ENCODE results near the gene CRPPA.

The CRPPA gene

DNA sequence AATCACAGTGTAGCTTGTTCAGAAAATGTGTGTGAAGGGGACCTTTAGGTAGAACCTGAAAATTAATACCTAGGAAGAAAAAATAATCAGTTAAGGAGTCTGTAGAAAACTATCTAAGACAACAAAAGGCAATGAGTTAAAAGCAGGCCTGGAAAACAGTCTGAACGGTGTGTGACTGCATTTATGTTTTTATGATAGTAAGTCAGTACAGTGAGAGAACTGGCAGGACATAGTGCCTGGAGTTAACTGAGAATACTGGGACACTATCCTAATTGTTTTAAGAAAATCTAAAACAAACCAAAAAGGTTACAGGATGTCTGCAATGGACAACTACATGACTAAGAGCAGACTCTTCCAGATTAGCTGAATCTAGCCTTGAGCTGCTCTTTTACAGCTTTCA is 17.9 kb downstream of the CRPPA start:
- H2BK12ac ChIP-seq (ENCODE audit: low read length) = no peak overlapping the region
- H3K79me2 ChIP-seq (ENCODE audit: control insufficient read depth, insufficient read depth, low read length, poor library complexity) = no peaks in the 10 kb centered on the region
- H4K12ac ChIP-seq (ENCODE audit: low read depth, low read length) = no peak overlapping the region
- no peak overlapping the region for H3K9ac ChIP-seq (ENCODE audit: low read length)
- no peak overlapping the region for H4K91ac ChIP-seq (ENCODE audit: low read depth, low read length)
- H3K27me3 ChIP-seq (ENCODE audit: insufficient read depth, low read length) = no peaks in the 10 kb centered on the region
- H3K27ac ChIP-seq (ENCODE audit: low read depth, low read length) = no peak overlapping the region
- H3K23ac ChIP-seq (ENCODE audit: low read length) = no peak overlapping the region
- H3K18ac ChIP-seq (ENCODE audit: low read length) = no peak overlapping the region
- no peak for DNase-seq
- no peaks in the 10 kb centered on the region for H3K4me1 ChIP-seq (ENCODE audit: control insufficient read depth in 1 of 2, insufficient read depth in 2 of 2, low read length in 2 of 2)
- H3K4me3 ChIP-seq (ENCODE audit: low read depth, low read length) = no peak overlapping the region
- H2BK5ac ChIP-seq (ENCODE audit: low read depth, low read length, poor library complexity) = no peak overlapping the region
- no peak overlapping the region for H3K4me2 ChIP-seq (ENCODE audit: low read length)
- no CpG with 5 or more reads among the region's 1 CpG for WGBS (ENCODE audit: extremely low coverage, insufficient coverage, insufficient read length)
- H3K79me1 ChIP-seq (ENCODE audit: low read length) = no peaks in the 10 kb centered on the region
- H3K9me3 ChIP-seq (ENCODE audit: insufficient read depth, low read depth, low read length) = peaks cover 21% of the 10 kb centered on the region
- H3K4ac ChIP-seq (ENCODE audit: low read depth, low read length) = no peak overlapping the region
- no peak overlapping the region for H2AFZ ChIP-seq (ENCODE audit: insufficient read depth, low read length, poor library complexity)
- H3K14ac ChIP-seq (ENCODE audit: low read length) = no peak overlapping the region
- H2AK5ac ChIP-seq (ENCODE audit: low read length) = no peak overlapping the region
- H4K8ac ChIP-seq (ENCODE audit: low read depth, low read length) = no peak overlapping the region
- peaks cover 0 to 18% of the 10 kb centered on the region in 2 experiments for H3K36me3 ChIP-seq (ENCODE audit: control insufficient read depth in 1 of 2, insufficient read depth in 2 of 2, low read length in 2 of 2)
- no peak overlapping the region for H2BK120ac ChIP-seq (ENCODE audit: insufficient read depth, low read length, poor library complexity)

DNA sequence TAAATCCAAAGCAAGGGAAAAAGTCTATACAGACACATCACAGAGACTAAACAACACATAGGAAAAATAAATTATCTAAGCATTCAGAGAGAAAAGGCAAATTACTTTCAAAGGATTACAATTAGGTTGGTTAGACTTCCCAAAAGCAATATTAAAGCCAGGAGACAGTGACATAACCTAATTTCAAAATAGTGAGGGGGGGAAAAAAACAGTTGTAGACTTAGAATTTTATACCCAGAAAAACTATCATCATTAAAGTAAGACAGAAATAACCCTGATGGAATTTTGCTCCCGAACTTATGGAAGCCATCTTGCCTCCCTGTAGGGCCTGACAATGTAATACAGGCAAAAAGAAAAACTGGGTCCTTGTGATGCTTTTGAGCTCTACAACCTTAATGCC is 18.4 kb downstream of the CRPPA start:
- no peaks in the 10 kb centered on the region for H3K79me2 ChIP-seq (ENCODE audit: control insufficient read depth, insufficient read depth, low read length, poor library complexity)
- H4K12ac ChIP-seq (ENCODE audit: low read depth, low read length) = no peak overlapping the region
- H4K8ac ChIP-seq (ENCODE audit: low read depth, low read length) = no peak overlapping the region
- H2BK120ac ChIP-seq (ENCODE audit: insufficient read depth, low read length, poor library complexity) = no peak overlapping the region
- WGBS (ENCODE audit: extremely low coverage, insufficient coverage, insufficient read length) = no CpG with 5 or more reads among the region's 1 CpG
- H4K91ac ChIP-seq (ENCODE audit: low read depth, low read length) = no peak overlapping the region
- H3K14ac ChIP-seq (ENCODE audit: low read length) = no peak overlapping the region
- no peak for DNase-seq
- peaks cover 0 to 21% of the 10 kb centered on the region in 2 experiments for H3K36me3 ChIP-seq (ENCODE audit: control insufficient read depth in 1 of 2, insufficient read depth in 2 of 2, low read length in 2 of 2)
- no peak overlapping the region for H3K4me3 ChIP-seq (ENCODE audit: low read depth, low read length)
- H3K27me3 ChIP-seq (ENCODE audit: insufficient read depth, low read length) = no peaks in the 10 kb centered on the region
- no peak overlapping the region for H3K4ac ChIP-seq (ENCODE audit: low read depth, low read length)
- no peaks in the 10 kb centered on the region for H3K4me1 ChIP-seq (ENCODE audit: control insufficient read depth in 1 of 2, insufficient read depth in 2 of 2, low read length in 2 of 2)
- H2AFZ ChIP-seq (ENCODE audit: insufficient read depth, low read length, poor library complexity) = no peak overlapping the region
- H3K79me1 ChIP-seq (ENCODE audit: low read length) = no peaks in the 10 kb centered on the region
- no peak overlapping the region for H3K18ac ChIP-seq (ENCODE audit: low read length)
- no peak overlapping the region for H3K23ac ChIP-seq (ENCODE audit: low read length)
- no peak overlapping the region for H2BK5ac ChIP-seq (ENCODE audit: low read depth, low read length, poor library complexity)
- no peak overlapping the region for H2BK12ac ChIP-seq (ENCODE audit: low read length)
- no peak overlapping the region for H3K27ac ChIP-seq (ENCODE audit: low read depth, low read length)
- no peak overlapping the region for H2AK5ac ChIP-seq (ENCODE audit: low read length)
- H3K9ac ChIP-seq (ENCODE audit: low read length) = no peak overlapping the region
- H3K9me3 ChIP-seq (ENCODE audit: insufficient read depth, low read depth, low read length) = peaks cover 27% of the 10 kb centered on the region
- H3K4me2 ChIP-seq (ENCODE audit: low read length) = no peak overlapping the region

DNA sequence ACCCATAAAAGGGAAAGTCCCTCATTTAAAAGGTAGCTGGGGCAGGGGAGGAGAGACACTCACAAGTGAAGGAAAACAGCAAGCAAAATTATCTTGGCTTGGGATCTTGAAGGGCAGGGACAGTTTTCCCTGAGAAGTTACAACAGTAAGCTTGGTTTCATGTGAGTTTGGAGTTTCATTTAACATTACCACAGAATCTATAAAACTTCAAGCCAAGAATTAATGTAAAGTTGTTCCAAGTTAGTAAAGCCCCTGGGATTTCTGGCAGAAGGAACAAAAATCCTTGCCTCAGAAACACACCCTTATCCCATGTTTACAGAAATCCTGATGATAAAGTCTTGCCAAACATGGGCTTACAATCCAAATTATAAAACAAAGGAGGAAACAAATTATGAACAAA is 19.2 kb downstream of the CRPPA start:
- H3K4me3 ChIP-seq (ENCODE audit: low read depth, low read length) = no peak overlapping the region
- H2BK5ac ChIP-seq (ENCODE audit: low read depth, low read length, poor library complexity) = no peak overlapping the region
- H3K27ac ChIP-seq (ENCODE audit: low read depth, low read length) = no peak overlapping the region

DNA sequence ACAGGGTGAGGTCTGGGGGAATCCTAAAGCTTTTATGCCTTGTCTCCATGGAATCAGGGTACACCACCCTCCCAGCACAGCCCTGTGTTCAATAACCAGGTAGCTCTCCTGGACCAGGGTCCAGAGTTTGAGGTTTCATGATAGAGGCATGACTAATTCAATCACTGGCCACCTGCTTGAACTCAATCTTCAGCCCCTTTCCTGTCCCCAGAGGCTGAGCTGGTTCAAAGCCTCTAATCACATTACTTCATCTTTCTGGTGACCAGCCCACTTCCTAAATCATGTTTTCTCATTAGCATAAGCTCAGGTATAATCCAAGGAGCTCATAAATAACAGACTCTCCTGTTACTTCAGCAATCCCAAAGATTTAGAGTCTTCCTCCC is 20.5 kb downstream of the CRPPA start:
- H3K14ac ChIP-seq (ENCODE audit: low read length) = no peak overlapping the region
- H2AFZ ChIP-seq (ENCODE audit: insufficient read depth, low read length, poor library complexity) = no peak overlapping the region
- no peak overlapping the region for H4K12ac ChIP-seq (ENCODE audit: low read depth, low read length)

More for the DNA sequence above, 19.2 kb downstream of the CRPPA start:
- Histone ChIP-seq H3K23ac (ENCODE audit: low read length) (no peak overlapping the region), H4K12ac (ENCODE audit: low read depth, low read length) (no peak overlapping the region), H3K9me3 (ENCODE audit: insufficient read depth, low read depth, low read length) (peaks cover 35% of the 10 kb centered on the region), H3K4me1 (ENCODE audit: control insufficient read depth in 1 of 2, insufficient read depth in 2 of 2, low read length in 2 of 2) (no peaks in the 10 kb centered on the region), H2AFZ (ENCODE audit: insufficient read depth, low read length, poor library complexity) (no peak overlapping the region), H3K79me2 (ENCODE audit: control insufficient read depth, insufficient read depth, low read length, poor library complexity) (no peaks in the 10 kb centered on the region), H3K79me1 (ENCODE audit: low read length) (no peaks in the 10 kb centered on the region), H2AK5ac (ENCODE audit: low read length) (no peak overlapping the region), H3K27me3 (ENCODE audit: insufficient read depth, low read length) (no peaks in the 10 kb centered on the region), H4K8ac (ENCODE audit: low read depth, low read length) (no peak overlapping the region), H2BK120ac (ENCODE audit: insufficient read depth, low read length, poor library complexity) (no peak overlapping the region), H3K4ac (ENCODE audit: low read depth, low read length) (no peak overlapping the region), H3K18ac (ENCODE audit: low read length) (no peak overlapping the region), H2BK12ac (ENCODE audit: low read length) (no peak overlapping the region), H3K9ac (ENCODE audit: low read length) (no peak overlapping the region), H3K4me2 (ENCODE audit: low read length) (no peak overlapping the region), H4K91ac (ENCODE audit: low read depth, low read length) (no peak overlapping the region), H3K14ac (ENCODE audit: low read length) (no peak overlapping the region), H3K36me3 (ENCODE audit: control insufficient read depth in 1 of 2, insufficient read depth in 2 of 2, low read length in 2 of 2) (peaks cover 0 to 21% of the 10 kb centered on the region in 2 experiments)
- DNase-seq = no peak

More for the DNA sequence above, 20.5 kb downstream of the CRPPA start:
- Histone ChIP-seq H3K23ac (ENCODE audit: low read length) (no peak overlapping the region), H3K4me3 (ENCODE audit: low read depth, low read length) (no peak overlapping the region), H3K9me3 (ENCODE audit: insufficient read depth, low read depth, low read length) (peaks cover 39% of the 10 kb centered on the region), H4K91ac (ENCODE audit: low read depth, low read length) (no peak overlapping the region), H3K79me1 (ENCODE audit: low read length) (no peaks in the 10 kb centered on the region), H4K8ac (ENCODE audit: low read depth, low read length) (no peak overlapping the region), H3K4me2 (ENCODE audit: low read length) (no peak overlapping the region), H3K4me1 (ENCODE audit: control insufficient read depth in 1 of 2, insufficient read depth in 2 of 2, low read length in 2 of 2) (no peaks in the 10 kb centered on the region), H3K27me3 (ENCODE audit: insufficient read depth, low read length) (no peaks in the 10 kb centered on the region), H3K18ac (ENCODE audit: low read length) (no peak overlapping the region), H3K27ac (ENCODE audit: low read depth, low read length) (no peak overlapping the region), H2BK12ac (ENCODE audit: low read length) (no peak overlapping the region), H3K4ac (ENCODE audit: low read depth, low read length) (no peak overlapping the region), H2AK5ac (ENCODE audit: low read length) (no peak overlapping the region), H3K36me3 (ENCODE audit: control insufficient read depth in 1 of 2, insufficient read depth in 2 of 2, low read length in 2 of 2) (peaks cover 0 to 21% of the 10 kb centered on the region in 2 experiments), H3K79me2 (ENCODE audit: control insufficient read depth, insufficient read depth, low read length, poor library complexity) (no peaks in the 10 kb centered on the region), H2BK120ac (ENCODE audit: insufficient read depth, low read length, poor library complexity) (no peak overlapping the region), H3K9ac (ENCODE audit: low read length) (no peak overlapping the region), H2BK5ac (ENCODE audit: low read depth, low read length, poor library complexity) (no peak overlapping the region)
- DNase-seq = no peak
